ENCODE data around the gene LRRC66. TPM values are rescaled to one million over a fixed set of nuclear protein-coding genes. Genes with fewer than 3 reads are reported as not detected.

The LRRC66 gene
- total and polyA plus RNA-seq, 4 donors, result 0.05 to 0.25 TPM; not detected in 2

GRCh38 chr4:52051213-52051614, 31.1 kb upstream of the LRRC66 start, which contains the start of gene SPATA18 (continued):
- no peak for TF ChIP-seq SP1 (IDR thresholded peaks at IDR 0.05)

GRCh38 chr4:52049266-52049665, 29.1 kb upstream of the LRRC66 start:
- Histone ChIP-seq H3K4me1 (ENCODE audit: control insufficient read depth in 4 of 4, insufficient read depth in 4 of 4, low read length in 3 of 4) (peaks cover 3 to 23% (median 17%) of the 10 kb centered on the region in 4 donors), H3K27me3 (ENCODE audit: control insufficient read depth in 4 of 4, insufficient read depth in 4 of 4, low read length in 3 of 4) (no peaks in the 10 kb centered on the region), H3K27ac (ENCODE audit: low read depth in 1 of 2, low read length in 2 of 2) (no peak overlapping the region), H3K9me3 (ENCODE audit: control insufficient read depth in 4 of 4, low read length in 3 of 4) (no peaks in the 10 kb centered on the region), H3K4me3 (ENCODE audit: low read depth in 1 of 3, low read length in 3 of 3) (no peak overlapping the region), H3K9ac (ENCODE audit: low read depth in 1 of 2, low read length in 2 of 2) (no peak overlapping the region), H3K36me3 (ENCODE audit: control insufficient read depth in 4 of 4, insufficient read depth in 3 of 4, low read depth in 1 of 4, low read length in 3 of 4) (no peaks in the 10 kb centered on the region)
- 94% methylated on average over 5 of the region's 5 CpGs for WGBS
- TF ChIP-seq YY1 (IDR thresholded peaks at IDR 0.05) (no peak), NR2F2 (IDR thresholded peaks at IDR 0.05) (no peak), RXRA (IDR thresholded peaks at IDR 0.05) (no peak), FOXA2 (IDR thresholded peaks at IDR 0.05) (no peak), RAD21 (IDR thresholded peaks at IDR 0.05) (no peak), TAF1 (conservative IDR thresholded peaks at IDR 0.05) (no peak), EGR1 (IDR thresholded peaks at IDR 0.05; ENCODE audit: low read depth in 2 of 2) (no peak), SP1 (IDR thresholded peaks at IDR 0.05) (no peak), JUND (IDR thresholded peaks at IDR 0.05) (no peak), HNF4A (conservative IDR thresholded peaks at IDR 0.05) (no peak), ZBTB33 (IDR thresholded peaks at IDR 0.05) (no peak)
- no peak for DNase-seq (ENCODE audit: low spot score)

- Histone ChIP-seq H3K4me1 (ENCODE audit: control insufficient read depth in 4 of 4, insufficient read depth in 4 of 4, low read length in 3 of 4) (peaks cover 0 to 8% (median 4%) of the 10 kb centered on the region in 4 donors), H3K9ac (ENCODE audit: low read depth in 1 of 2, low read length in 2 of 2) (no peak overlapping the region), H3K4me3 (ENCODE audit: low read depth in 1 of 3, low read length in 3 of 3) (no peak overlapping the region), H3K27me3 (ENCODE audit: control insufficient read depth in 4 of 4, insufficient read depth in 4 of 4, low read length in 3 of 4) (peaks cover 0 to 2% (median 0%) of the 10 kb centered on the region in 4 donors), H3K27ac (ENCODE audit: low read depth in 1 of 2, low read length in 2 of 2) (no peak overlapping the region), H3K9me3 (ENCODE audit: control insufficient read depth in 4 of 4, low read length in 3 of 4) (no peaks in the 10 kb centered on the region), H3K36me3 (ENCODE audit: control insufficient read depth in 4 of 4, insufficient read depth in 3 of 4, low read depth in 1 of 4, low read length in 3 of 4) (no peaks in the 10 kb centered on the region)
- WGBS, result 37% methylated on average over 1 of the region's 1 CpG
- TF ChIP-seq ZBTB33 (IDR thresholded peaks at IDR 0.05) (no peak), HNF4A (conservative IDR thresholded peaks at IDR 0.05) (peak; percentile 29 to 36), YY1 (IDR thresholded peaks at IDR 0.05) (no peak), GABPA (IDR thresholded peaks at IDR 0.05 in 1 of 2, conservative IDR thresholded peaks at IDR 0.05 in 1 of 2) (no peak), SP1 (IDR thresholded peaks at IDR 0.05) (no peak), HNF4G (IDR thresholded peaks at IDR 0.05) (no peak), RXRA (IDR thresholded peaks at IDR 0.05) (peak; percentile 69 to 72), RAD21 (IDR thresholded peaks at IDR 0.05) (no peak)
- no peak for DNase-seq (ENCODE audit: low spot score)
Measured at GRCh38 chr4:52045028-52045427, 24.9 kb upstream of the LRRC66 start.

All from liver (tissue), 9 donors.